Measurements from ENCODE around the gene HLA-E. TPM values are rescaled to one million over a fixed set of nuclear protein-coding genes. Genes with fewer than 3 reads are reported as not detected.

The HLA-E gene
- total and polyA plus RNA-seq, 2 of the 13 experiments (the other 11 are each of a cell fraction or from before 2014, with no cell fraction given), result 45.2 to 90.4 TPM

DNA sequence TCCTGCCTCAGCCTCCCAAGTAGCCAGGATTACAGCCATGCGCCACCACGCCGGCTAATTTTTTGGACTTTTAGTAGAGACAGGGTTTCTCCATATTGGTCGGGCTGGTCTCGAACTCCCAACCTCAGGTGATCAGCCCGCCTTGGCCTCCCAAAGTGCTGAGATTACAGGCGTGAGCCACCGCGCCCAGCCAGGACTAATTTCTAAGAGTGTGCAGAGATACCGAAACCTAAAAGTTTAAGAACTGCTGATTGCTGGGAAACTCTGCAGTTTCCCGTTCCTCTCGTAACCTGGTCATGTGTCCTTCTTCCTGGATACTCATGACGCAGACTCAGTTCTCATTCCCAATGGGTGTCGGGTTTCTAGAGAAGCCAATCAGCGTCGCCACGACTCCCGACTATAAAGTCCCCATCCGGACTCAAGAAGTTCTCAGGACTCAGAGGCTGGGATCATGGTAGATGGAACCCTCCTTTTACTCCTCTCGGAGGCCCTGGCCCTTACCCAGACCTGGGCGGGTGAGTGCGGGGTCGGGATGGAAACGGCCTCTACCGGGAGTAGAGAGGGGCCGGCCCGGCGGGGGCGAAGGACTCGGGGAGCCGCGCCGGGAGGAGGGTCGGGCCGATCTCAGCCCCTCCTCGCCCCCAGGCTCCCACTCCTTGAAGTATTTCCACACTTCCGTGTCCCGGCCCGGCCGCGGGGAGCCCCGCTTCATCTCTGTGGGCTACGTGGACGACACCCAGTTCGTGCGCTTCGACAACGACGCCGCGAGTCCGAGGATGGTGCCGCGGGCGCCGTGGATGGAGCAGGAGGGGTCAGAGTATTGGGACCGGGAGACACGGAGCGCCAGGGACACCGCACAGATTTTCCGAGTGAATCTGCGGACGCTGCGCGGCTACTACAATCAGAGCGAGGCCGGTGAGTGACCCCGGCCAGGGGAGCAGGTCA is at the start of gene HLA-E (continued):
- TF ChIP-seq ZNF446 (CRISPR knock-in tag; IDR thresholded peaks at IDR 0.05) (no peak), GTF2F1 (IDR thresholded peaks at IDR 0.05; ENCODE audit: low read length) (no peak), RBAK (CRISPR knock-in tag; IDR thresholded peaks at IDR 0.05) (no peak), SMYD3 (CRISPR knock-in tag; IDR thresholded peaks at IDR 0.05) (0 out of 2 replicates have a peak, but pooled peaks have one; percentile 23), ATAD3A (CRISPR knock-in tag; IDR thresholded peaks at IDR 0.05) (no peak), GLMP (CRISPR knock-in tag; IDR thresholded peaks at IDR 0.05; ENCODE audit: borderline replicate concordance) (no peak), CBFB (CRISPR knock-in tag; IDR thresholded peaks at IDR 0.05) (no peak; the same call in 1 of the 2 replicates), ZBTB33 (CRISPR knock-in tag; IDR thresholded peaks at IDR 0.05) (0 out of 2 replicates have a peak, but pooled peaks have one; percentile 26), TBX2 (CRISPR knock-in tag; IDR thresholded peaks at IDR 0.05; ENCODE audit: borderline replicate concordance) (peak; percentile 50; the same call in 1 of the 2 replicates), ZNF326 (CRISPR knock-in tag; IDR thresholded peaks at IDR 0.05; ENCODE audit: borderline replicate concordance) (no peak)
- TF ChIP-seq, protein P1, sequence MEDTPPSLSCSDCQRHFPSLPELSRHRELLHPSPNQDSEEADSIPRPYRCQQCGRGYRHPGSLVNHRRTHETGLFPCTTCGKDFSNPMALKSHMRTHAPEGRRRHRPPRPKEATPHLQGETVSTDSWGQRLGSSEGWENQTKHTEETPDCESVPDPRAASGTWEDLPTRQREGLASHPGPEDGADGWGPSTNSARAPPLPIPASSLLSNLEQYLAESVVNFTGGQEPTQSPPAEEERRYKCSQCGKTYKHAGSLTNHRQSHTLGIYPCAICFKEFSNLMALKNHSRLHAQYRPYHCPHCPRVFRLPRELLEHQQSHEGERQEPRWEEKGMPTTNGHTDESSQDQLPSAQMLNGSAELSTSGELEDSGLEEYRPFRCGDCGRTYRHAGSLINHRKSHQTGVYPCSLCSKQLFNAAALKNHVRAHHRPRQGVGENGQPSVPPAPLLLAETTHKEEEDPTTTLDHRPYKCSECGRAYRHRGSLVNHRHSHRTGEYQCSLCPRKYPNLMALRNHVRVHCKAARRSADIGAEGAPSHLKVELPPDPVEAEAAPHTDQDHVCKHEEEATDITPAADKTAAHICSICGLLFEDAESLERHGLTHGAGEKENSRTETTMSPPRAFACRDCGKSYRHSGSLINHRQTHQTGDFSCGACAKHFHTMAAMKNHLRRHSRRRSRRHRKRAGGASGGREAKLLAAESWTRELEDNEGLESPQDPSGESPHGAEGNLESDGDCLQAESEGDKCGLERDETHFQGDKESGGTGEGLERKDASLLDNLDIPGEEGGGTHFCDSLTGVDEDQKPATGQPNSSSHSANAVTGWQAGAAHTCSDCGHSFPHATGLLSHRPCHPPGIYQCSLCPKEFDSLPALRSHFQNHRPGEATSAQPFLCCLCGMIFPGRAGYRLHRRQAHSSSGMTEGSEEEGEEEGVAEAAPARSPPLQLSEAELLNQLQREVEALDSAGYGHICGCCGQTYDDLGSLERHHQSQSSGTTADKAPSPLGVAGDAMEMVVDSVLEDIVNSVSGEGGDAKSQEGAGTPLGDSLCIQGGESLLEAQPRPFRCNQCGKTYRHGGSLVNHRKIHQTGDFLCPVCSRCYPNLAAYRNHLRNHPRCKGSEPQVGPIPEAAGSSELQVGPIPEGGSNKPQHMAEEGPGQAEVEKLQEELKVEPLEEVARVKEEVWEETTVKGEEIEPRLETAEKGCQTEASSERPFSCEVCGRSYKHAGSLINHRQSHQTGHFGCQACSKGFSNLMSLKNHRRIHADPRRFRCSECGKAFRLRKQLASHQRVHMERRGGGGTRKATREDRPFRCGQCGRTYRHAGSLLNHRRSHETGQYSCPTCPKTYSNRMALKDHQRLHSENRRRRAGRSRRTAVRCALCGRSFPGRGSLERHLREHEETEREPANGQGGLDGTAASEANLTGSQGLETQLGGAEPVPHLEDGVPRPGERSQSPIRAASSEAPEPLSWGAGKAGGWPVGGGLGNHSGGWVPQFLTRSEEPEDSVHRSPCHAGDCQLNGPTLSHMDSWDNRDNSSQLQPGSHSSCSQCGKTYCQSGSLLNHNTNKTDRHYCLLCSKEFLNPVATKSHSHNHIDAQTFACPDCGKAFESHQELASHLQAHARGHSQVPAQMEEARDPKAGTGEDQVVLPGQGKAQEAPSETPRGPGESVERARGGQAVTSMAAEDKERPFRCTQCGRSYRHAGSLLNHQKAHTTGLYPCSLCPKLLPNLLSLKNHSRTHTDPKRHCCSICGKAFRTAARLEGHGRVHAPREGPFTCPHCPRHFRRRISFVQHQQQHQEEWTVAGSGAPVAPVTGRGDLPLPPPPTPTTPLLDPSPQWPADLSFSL (CRISPR knock-in tag; IDR thresholded peaks at IDR 0.05), result no peak
- TF ChIP-seq, protein P2, sequence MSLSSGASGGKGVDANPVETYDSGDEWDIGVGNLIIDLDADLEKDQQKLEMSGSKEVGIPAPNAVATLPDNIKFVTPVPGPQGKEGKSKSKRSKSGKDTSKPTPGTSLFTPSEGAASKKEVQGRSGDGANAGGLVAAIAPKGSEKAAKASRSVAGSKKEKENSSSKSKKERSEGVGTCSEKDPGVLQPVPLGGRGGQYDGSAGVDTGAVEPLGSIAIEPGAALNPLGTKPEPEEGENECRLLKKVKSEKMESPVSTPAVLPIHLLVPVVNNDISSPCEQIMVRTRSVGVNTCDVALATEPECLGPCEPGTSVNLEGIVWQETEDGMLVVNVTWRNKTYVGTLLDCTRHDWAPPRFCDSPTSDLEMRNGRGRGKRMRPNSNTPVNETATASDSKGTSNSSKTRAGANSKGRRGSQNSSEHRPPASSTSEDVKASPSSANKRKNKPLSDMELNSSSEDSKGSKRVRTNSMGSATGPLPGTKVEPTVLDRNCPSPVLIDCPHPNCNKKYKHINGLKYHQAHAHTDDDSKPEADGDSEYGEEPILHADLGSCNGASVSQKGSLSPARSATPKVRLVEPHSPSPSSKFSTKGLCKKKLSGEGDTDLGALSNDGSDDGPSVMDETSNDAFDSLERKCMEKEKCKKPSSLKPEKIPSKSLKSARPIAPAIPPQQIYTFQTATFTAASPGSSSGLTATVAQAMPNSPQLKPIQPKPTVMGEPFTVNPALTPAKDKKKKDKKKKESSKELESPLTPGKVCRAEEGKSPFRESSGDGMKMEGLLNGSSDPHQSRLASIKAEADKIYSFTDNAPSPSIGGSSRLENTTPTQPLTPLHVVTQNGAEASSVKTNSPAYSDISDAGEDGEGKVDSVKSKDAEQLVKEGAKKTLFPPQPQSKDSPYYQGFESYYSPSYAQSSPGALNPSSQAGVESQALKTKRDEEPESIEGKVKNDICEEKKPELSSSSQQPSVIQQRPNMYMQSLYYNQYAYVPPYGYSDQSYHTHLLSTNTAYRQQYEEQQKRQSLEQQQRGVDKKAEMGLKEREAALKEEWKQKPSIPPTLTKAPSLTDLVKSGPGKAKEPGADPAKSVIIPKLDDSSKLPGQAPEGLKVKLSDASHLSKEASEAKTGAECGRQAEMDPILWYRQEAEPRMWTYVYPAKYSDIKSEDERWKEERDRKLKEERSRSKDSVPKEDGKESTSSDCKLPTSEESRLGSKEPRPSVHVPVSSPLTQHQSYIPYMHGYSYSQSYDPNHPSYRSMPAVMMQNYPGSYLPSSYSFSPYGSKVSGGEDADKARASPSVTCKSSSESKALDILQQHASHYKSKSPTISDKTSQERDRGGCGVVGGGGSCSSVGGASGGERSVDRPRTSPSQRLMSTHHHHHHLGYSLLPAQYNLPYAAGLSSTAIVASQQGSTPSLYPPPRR (CRISPR knock-in tag; IDR thresholded peaks at IDR 0.05; ENCODE audit: borderline replicate concordance), result no peak
